ENCODE results near the gene PICK1. TPM values are rescaled to one million over a fixed set of nuclear protein-coding genes. Genes with fewer than 3 reads are reported as not detected.

Gene PICK1
- total and polyA plus RNA-seq, 2 of the 13 experiments (the other 11 are each of a cell fraction or from before 2014, with no cell fraction given), result 19.3 to 25.3 TPM

DNA sequence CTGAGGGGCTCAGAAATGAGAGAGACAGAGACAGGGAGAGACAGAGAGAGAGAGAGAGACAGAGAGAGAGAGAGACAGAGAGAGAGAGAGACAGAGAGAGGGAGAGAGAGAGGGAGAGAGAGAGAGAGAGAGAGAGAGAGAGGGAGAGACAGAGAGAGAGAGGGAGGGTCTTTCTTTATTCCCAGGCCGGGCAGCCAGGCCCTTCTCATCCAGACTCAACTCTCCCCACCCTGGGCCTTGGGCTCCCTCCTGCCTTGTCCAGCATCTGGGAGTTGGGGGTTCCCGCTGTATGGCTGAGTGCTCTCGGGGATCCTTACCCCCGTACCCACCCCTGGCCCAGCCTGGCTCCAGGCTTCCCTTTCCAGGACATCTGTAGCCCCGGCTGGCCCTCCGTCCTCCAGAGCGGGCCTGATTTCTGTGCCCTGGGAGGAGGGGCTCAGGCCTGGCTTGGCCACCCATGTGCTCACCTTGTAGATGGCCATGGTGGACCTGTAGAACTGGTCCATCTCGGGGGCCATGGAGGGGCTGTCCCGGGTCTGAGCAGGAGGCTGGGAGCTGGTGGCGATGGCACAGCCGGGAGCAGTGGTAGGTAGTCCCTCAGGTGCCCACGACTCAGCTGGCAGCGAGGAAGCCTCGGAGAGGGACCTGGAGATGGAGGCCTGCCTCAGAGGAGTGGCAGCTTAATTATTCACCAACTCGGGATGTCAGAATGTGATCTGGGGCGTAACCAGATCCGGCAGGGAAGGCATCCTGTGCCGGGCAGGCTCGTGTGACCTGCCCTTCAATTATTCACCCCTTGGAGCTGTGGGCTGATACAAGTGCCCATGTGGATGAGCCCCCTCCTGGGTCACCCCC lies 53.0 kb downstream of the PICK1 start, which contains the start of gene BAIAP2L2 (continued):
- TF ChIP-seq, protein P1, sequence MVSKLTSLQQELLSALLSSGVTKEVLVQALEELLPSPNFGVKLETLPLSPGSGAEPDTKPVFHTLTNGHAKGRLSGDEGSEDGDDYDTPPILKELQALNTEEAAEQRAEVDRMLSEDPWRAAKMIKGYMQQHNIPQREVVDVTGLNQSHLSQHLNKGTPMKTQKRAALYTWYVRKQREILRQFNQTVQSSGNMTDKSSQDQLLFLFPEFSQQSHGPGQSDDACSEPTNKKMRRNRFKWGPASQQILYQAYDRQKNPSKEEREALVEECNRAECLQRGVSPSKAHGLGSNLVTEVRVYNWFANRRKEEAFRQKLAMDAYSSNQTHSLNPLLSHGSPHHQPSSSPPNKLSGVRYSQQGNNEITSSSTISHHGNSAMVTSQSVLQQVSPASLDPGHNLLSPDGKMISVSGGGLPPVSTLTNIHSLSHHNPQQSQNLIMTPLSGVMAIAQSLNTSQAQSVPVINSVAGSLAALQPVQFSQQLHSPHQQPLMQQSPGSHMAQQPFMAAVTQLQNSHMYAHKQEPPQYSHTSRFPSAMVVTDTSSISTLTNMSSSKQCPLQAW (CRISPR knock-in tag; IDR thresholded peaks at IDR 0.05), result peak; percentile 91
- TF ChIP-seq ATRX (CRISPR knock-in tag; IDR thresholded peaks at IDR 0.05; ENCODE audit: borderline replicate concordance) (no peak), RXRB (CRISPR knock-in tag; IDR thresholded peaks at IDR 0.05; ENCODE audit: borderline replicate concordance) (peak; percentile 57), ZSCAN9 (CRISPR knock-in tag; IDR thresholded peaks at IDR 0.05; ENCODE audit: borderline replicate concordance) (0 out of 2 replicates have a peak, but pooled peaks have one; percentile 13), ZBTB20 (CRISPR knock-in tag; IDR thresholded peaks at IDR 0.05; ENCODE audit: borderline replicate concordance, low read depth) (peak; percentile 18; the same call in 1 of the 2 replicates), ZNF737 (CRISPR knock-in tag; IDR thresholded peaks at IDR 0.05; ENCODE audit: borderline replicate concordance) (no peak), ZNF781 (CRISPR knock-in tag; IDR thresholded peaks at IDR 0.05; ENCODE audit: borderline replicate concordance, not compliant biosample characterization) (peak; percentile 35), NFKBIZ (CRISPR knock-in tag; IDR thresholded peaks at IDR 0.05) (peak; percentile 40; the same call in 1 of the 2 replicates)
- TF ChIP-seq, protein P2, sequence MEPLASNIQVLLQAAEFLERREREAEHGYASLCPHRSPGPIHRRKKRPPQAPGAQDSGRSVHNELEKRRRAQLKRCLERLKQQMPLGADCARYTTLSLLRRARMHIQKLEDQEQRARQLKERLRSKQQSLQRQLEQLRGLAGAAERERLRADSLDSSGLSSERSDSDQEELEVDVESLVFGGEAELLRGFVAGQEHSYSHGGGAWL (CRISPR knock-in tag; IDR thresholded peaks at IDR 0.05), result peak; percentile 70; the same call in 1 of the 2 replicates
- TF ChIP-seq, protein P3, sequence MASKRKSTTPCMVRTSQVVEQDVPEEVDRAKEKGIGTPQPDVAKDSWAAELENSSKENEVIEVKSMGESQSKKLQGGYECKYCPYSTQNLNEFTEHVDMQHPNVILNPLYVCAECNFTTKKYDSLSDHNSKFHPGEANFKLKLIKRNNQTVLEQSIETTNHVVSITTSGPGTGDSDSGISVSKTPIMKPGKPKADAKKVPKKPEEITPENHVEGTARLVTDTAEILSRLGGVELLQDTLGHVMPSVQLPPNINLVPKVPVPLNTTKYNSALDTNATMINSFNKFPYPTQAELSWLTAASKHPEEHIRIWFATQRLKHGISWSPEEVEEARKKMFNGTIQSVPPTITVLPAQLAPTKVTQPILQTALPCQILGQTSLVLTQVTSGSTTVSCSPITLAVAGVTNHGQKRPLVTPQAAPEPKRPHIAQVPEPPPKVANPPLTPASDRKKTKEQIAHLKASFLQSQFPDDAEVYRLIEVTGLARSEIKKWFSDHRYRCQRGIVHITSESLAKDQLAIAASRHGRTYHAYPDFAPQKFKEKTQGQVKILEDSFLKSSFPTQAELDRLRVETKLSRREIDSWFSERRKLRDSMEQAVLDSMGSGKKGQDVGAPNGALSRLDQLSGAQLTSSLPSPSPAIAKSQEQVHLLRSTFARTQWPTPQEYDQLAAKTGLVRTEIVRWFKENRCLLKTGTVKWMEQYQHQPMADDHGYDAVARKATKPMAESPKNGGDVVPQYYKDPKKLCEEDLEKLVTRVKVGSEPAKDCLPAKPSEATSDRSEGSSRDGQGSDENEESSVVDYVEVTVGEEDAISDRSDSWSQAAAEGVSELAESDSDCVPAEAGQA (IDR thresholded peaks at IDR 0.05; ENCODE audit: low read depth), result 0 out of 2 replicates have a peak, but pooled peaks have one; percentile 32
- TF ChIP-seq, protein P3 (CRISPR knock-in tag; IDR thresholded peaks at IDR 0.05; ENCODE audit: borderline replicate concordance), result no peak
- TF ChIP-seq, protein P4, sequence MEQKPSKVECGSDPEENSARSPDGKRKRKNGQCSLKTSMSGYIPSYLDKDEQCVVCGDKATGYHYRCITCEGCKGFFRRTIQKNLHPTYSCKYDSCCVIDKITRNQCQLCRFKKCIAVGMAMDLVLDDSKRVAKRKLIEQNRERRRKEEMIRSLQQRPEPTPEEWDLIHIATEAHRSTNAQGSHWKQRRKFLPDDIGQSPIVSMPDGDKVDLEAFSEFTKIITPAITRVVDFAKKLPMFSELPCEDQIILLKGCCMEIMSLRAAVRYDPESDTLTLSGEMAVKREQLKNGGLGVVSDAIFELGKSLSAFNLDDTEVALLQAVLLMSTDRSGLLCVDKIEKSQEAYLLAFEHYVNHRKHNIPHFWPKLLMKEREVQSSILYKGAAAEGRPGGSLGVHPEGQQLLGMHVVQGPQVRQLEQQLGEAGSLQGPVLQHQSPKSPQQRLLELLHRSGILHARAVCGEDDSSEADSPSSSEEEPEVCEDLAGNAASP (CRISPR knock-in tag; IDR thresholded peaks at IDR 0.05; ENCODE audit: borderline replicate concordance), result 0 out of 2 replicates have a peak, but pooled peaks have one; percentile 16
- TF ChIP-seq, protein P5, sequence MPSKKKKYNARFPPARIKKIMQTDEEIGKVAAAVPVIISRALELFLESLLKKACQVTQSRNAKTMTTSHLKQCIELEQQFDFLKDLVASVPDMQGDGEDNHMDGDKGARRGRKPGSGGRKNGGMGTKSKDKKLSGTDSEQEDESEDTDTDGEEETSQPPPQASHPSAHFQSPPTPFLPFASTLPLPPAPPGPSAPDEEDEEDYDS (CRISPR knock-in tag; IDR thresholded peaks at IDR 0.05), result peak; percentile 57; the same call in 1 of the 2 replicates
- TF ChIP-seq, protein P6, sequence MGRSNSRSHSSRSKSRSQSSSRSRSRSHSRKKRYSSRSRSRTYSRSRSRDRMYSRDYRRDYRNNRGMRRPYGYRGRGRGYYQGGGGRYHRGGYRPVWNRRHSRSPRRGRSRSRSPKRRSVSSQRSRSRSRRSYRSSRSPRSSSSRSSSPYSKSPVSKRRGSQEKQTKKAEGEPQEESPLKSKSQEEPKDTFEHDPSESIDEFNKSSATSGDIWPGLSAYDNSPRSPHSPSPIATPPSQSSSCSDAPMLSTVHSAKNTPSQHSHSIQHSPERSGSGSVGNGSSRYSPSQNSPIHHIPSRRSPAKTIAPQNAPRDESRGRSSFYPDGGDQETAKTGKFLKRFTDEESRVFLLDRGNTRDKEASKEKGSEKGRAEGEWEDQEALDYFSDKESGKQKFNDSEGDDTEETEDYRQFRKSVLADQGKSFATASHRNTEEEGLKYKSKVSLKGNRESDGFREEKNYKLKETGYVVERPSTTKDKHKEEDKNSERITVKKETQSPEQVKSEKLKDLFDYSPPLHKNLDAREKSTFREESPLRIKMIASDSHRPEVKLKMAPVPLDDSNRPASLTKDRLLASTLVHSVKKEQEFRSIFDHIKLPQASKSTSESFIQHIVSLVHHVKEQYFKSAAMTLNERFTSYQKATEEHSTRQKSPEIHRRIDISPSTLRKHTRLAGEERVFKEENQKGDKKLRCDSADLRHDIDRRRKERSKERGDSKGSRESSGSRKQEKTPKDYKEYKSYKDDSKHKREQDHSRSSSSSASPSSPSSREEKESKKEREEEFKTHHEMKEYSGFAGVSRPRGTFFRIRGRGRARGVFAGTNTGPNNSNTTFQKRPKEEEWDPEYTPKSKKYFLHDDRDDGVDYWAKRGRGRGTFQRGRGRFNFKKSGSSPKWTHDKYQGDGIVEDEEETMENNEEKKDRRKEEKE (IDR thresholded peaks at IDR 0.05), result no peak

Data from HepG2 (cell line).